Erythroblast (primary cell): ENCODE results near the gene NCKAP5.

Experiments used
- GATA1 ChIP-seq: IDR thresholded peaks from 2 replicates; pipeline ENCODE4 v1.6.1; 2011; ENCODE audit warnings: low read depth, mild to moderate bottlenecking, control low read depth, low read length, moderate library complexity
- POLR2A ChIP-seq: IDR thresholded peaks from 2 replicates; pipeline ENCODE4 v1.6.1; 2011; ENCODE audit warnings: mild to moderate bottlenecking, low read length

- TF ChIP-seq POLR2A = no peak
- TF ChIP-seq GATA1 = no peak
Observed at GRCh38 chr2:133531382-133531781, 36.9 kb downstream of the NCKAP5 start.
